ENCODE measurements around the gene EME2.

The EME2 gene

GRCh38 chr16:1760911-1761310 lies 11.7 kb upstream of the EME2 start:
- WGBS, 2 donors (ENCODE audit: extremely low coverage in 2 of 2, insufficient read length in 2 of 2, insufficient replicate concordance in 1 of 2), result no CpG with 5 or more reads among the region's 15 CpGs
- no peak overlapping the region for H3K18ac ChIP-seq (ENCODE audit: low read length)
- H3K23ac ChIP-seq (ENCODE audit: low read depth, low read length, poor library complexity), result no peak overlapping the region
- DNase-seq (ENCODE audit: low spot score), result no peak
- no peak overlapping the region for H2AK5ac ChIP-seq (ENCODE audit: low read depth, low read length)
- no peak overlapping the region for H3K9ac ChIP-seq (ENCODE audit: low read depth, low read length, poor library complexity)
- H3K4me2 ChIP-seq (ENCODE audit: insufficient read depth, low read length, poor library complexity, severe bottlenecking), result no peak overlapping the region
- H3K27ac ChIP-seq (replicated peaks; ENCODE audit: low read length), result no peak overlapping the region
- H2BK15ac ChIP-seq (ENCODE audit: low read length), result no peak overlapping the region
- H4K8ac ChIP-seq (ENCODE audit: low read depth, low read length), result no peak overlapping the region
- no peak overlapping the region for H2BK12ac ChIP-seq (ENCODE audit: low read length)
- no peak overlapping the region for H2AFZ ChIP-seq (ENCODE audit: low read length)
- H3K9me3 ChIP-seq (replicated peaks in 1 of 2; ENCODE audit: control insufficient read depth in 2 of 2, insufficient read depth in 1 of 2, low read depth in 1 of 2, low read length in 2 of 2), result no peaks in the 10 kb centered on the region
- no peaks in the 10 kb centered on the region for H3K79me1 ChIP-seq (ENCODE audit: low read depth, low read length)
- H3K27me3 ChIP-seq (ENCODE audit: control insufficient read depth in 3 of 3, insufficient read depth in 3 of 3, low read depth in 1 of 3, low read length in 3 of 3), result no peaks in the 10 kb centered on the region
- no peak overlapping the region for H3K14ac ChIP-seq (ENCODE audit: low read length)
- H3K4me3 ChIP-seq (ENCODE audit: low read length in 2 of 2), result no peak overlapping the region
- H3K4ac ChIP-seq (ENCODE audit: low read length), result no peak overlapping the region
- peaks cover 31 to 72% of the 10 kb centered on the region in 2 donors for H3K36me3 ChIP-seq (replicated peaks in 1 of 2; ENCODE audit: control insufficient read depth in 2 of 2, insufficient read depth in 2 of 2, low read length in 2 of 2)
- H3K4me1 ChIP-seq (ENCODE audit: control insufficient read depth in 2 of 2, insufficient read depth in 1 of 2, low read depth in 1 of 2, low read length in 2 of 2), result peaks cover 0 to 11% of the 10 kb centered on the region in 2 donors
- H2BK120ac ChIP-seq (ENCODE audit: low read depth, low read length), result no peak overlapping the region
- H4K91ac ChIP-seq (ENCODE audit: low read depth, low read length, poor library complexity), result no peak overlapping the region
- no peak overlapping the region for H2BK5ac ChIP-seq (ENCODE audit: low read length)

- Histone ChIP-seq H4K91ac (ENCODE audit: low read depth, low read length, poor library complexity) (no peak overlapping the region), H3K9ac (ENCODE audit: low read depth, low read length, poor library complexity) (peak overlapping the region; percentile 0), H3K4ac (ENCODE audit: low read length) (no peak overlapping the region), H2AK5ac (ENCODE audit: low read depth, low read length) (no peak overlapping the region), H3K79me1 (ENCODE audit: low read depth, low read length) (no peaks in the 10 kb centered on the region), H3K27ac (replicated peaks; ENCODE audit: low read length) (no peak overlapping the region), H4K8ac (ENCODE audit: low read depth, low read length) (no peak overlapping the region), H3K9me3 (replicated peaks in 1 of 2; ENCODE audit: control insufficient read depth in 2 of 2, insufficient read depth in 1 of 2, low read depth in 1 of 2, low read length in 2 of 2) (no peaks in the 10 kb centered on the region), H3K4me3 (ENCODE audit: low read length in 2 of 2) (no peak overlapping the region), H3K27me3 (ENCODE audit: control insufficient read depth in 3 of 3, insufficient read depth in 3 of 3, low read depth in 1 of 3, low read length in 3 of 3) (no peaks in the 10 kb centered on the region), H3K14ac (ENCODE audit: low read length) (no peak overlapping the region), H3K36me3 (replicated peaks in 1 of 2; ENCODE audit: control insufficient read depth in 2 of 2, insufficient read depth in 2 of 2, low read length in 2 of 2) (peaks cover 32 to 74% of the 10 kb centered on the region in 2 donors), H2AFZ (ENCODE audit: low read length) (no peak overlapping the region), H2BK5ac (ENCODE audit: low read length) (no peak overlapping the region), H2BK12ac (ENCODE audit: low read length) (no peak overlapping the region), H2BK15ac (ENCODE audit: low read length) (no peak overlapping the region), H3K4me2 (ENCODE audit: insufficient read depth, low read length, poor library complexity, severe bottlenecking) (no peak overlapping the region), H3K4me1 (ENCODE audit: control insufficient read depth in 2 of 2, insufficient read depth in 1 of 2, low read depth in 1 of 2, low read length in 2 of 2) (peaks cover 0 to 11% of the 10 kb centered on the region in 2 donors), H2BK120ac (ENCODE audit: low read depth, low read length) (no peak overlapping the region), H3K23ac (ENCODE audit: low read depth, low read length, poor library complexity) (no peak overlapping the region), H3K18ac (ENCODE audit: low read length) (no peak overlapping the region)
- no CpG with 5 or more reads among the region's 15 CpGs for WGBS, 2 donors (ENCODE audit: extremely low coverage in 2 of 2, insufficient read length in 2 of 2, insufficient replicate concordance in 1 of 2)
- DNase-seq (ENCODE audit: low spot score), result no peak
These were observed 10.9 kb upstream of the EME2 start for GRCh38 chr16:1761751-1762150.

DNA sequence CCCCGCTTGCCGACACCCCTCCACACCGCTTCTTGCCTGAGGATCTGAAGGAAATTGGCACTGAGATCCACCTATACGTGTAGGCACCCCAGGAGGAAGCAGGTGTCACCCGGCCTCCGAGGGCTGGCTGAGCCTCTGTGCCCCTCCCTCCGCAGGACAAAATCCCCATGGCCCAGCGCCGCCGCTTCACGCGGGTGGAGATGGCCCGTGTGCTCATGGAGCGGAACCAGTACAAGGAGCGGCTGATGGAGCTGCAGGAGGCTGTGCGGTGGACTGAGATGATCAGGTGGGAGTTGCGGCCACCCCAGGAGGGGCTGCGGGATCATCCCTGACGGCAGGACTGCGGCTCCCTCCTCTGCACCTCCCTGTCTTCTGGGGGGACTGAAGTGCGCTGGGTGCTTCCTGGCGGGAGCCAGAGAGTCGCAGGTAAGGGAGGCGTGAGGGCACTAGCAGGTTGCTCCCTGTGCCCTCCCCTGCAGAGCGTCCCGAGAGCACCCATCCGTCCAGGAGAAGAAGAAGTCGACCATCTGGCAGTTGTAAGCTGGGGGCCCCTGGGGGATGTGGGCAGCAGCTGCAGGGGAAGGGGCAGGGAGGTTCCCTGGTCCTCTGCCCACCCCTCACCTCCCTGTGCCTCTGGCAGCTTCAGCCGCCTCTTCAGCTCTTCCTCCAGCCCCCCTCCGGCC lies 10.3 kb upstream of the EME2 start:
- Histone ChIP-seq H2BK120ac (ENCODE audit: low read depth, low read length) (no peak overlapping the region), H3K27me3 (ENCODE audit: control insufficient read depth in 3 of 3, insufficient read depth in 3 of 3, low read depth in 1 of 3, low read length in 3 of 3) (no peaks in the 10 kb centered on the region), H2AFZ (ENCODE audit: low read length) (no peak overlapping the region), H4K91ac (ENCODE audit: low read depth, low read length, poor library complexity) (no peak overlapping the region), H2BK5ac (ENCODE audit: low read length) (no peak overlapping the region), H3K23ac (ENCODE audit: low read depth, low read length, poor library complexity) (peak overlapping the region; percentile 65), H2AK5ac (ENCODE audit: low read depth, low read length) (no peak overlapping the region), H4K8ac (ENCODE audit: low read depth, low read length) (no peak overlapping the region), H3K14ac (ENCODE audit: low read length) (no peak overlapping the region), H3K9me3 (replicated peaks in 1 of 2; ENCODE audit: control insufficient read depth in 2 of 2, insufficient read depth in 1 of 2, low read depth in 1 of 2, low read length in 2 of 2) (no peaks in the 10 kb centered on the region), H3K4ac (ENCODE audit: low read length) (no peak overlapping the region), H3K4me2 (ENCODE audit: insufficient read depth, low read length, poor library complexity, severe bottlenecking) (no peak overlapping the region), H3K4me1 (ENCODE audit: control insufficient read depth in 2 of 2, insufficient read depth in 1 of 2, low read depth in 1 of 2, low read length in 2 of 2) (peaks cover 0 to 11% of the 10 kb centered on the region in 2 donors), H2BK15ac (ENCODE audit: low read length) (no peak overlapping the region), H3K4me3 (ENCODE audit: low read length in 2 of 2) (no peak overlapping the region), H3K9ac (ENCODE audit: low read depth, low read length, poor library complexity) (peak overlapping the region; percentile 0), H3K79me1 (ENCODE audit: low read depth, low read length) (no peaks in the 10 kb centered on the region), H2BK12ac (ENCODE audit: low read length) (no peak overlapping the region), H3K18ac (ENCODE audit: low read length) (no peak overlapping the region), H3K36me3 (replicated peaks in 1 of 2; ENCODE audit: control insufficient read depth in 2 of 2, insufficient read depth in 2 of 2, low read length in 2 of 2) (peaks cover 33 to 77% of the 10 kb centered on the region in 2 donors), H3K27ac (replicated peaks; ENCODE audit: low read length) (no peak overlapping the region)
- no peak for DNase-seq (ENCODE audit: low spot score)
- no CpG with 5 or more reads among the region's 30 CpGs for WGBS, 2 donors (ENCODE audit: extremely low coverage in 2 of 2, insufficient read length in 2 of 2, insufficient replicate concordance in 1 of 2)

DNA sequence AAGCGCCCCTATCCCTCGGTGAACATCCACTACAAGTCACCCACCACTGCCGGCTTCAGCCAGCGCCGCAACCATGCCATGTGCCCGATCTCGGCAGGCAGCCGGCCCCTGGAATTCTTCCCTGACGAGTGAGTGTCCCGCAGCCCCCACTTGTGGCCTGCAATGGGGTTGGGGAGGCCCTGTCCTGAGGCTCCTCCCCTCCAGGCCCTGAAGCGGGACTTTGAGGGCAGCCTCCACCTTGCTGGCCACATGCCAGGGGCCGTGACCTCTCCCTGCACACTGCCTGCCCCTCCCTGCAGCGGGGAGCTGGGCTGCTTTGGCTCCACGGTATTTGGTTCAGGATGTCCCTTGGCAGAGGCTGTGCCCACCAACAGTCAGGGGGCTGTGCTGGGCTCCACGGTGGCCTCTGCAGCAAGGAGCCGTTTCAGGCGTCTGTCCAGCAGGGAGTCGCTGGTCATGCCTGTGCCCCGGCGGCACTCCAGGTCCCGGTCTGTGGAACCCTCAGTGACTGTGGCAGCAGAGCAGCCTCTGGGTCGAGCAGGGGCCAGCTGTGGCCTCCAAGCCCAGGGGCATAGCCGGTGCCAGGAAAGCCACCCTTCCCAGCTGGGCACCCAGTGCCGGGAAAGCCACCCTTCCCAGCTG lies 9.6 kb upstream of the EME2 start:
- DNase-seq (ENCODE audit: low spot score), result no peak
- Histone ChIP-seq H2AK5ac (ENCODE audit: low read depth, low read length) (peak overlapping the region; percentile 56), H2BK5ac (ENCODE audit: low read length) (no peak overlapping the region), H3K4me2 (ENCODE audit: insufficient read depth, low read length, poor library complexity, severe bottlenecking) (no peak overlapping the region), H3K79me1 (ENCODE audit: low read depth, low read length) (peaks cover 2% of the 10 kb centered on the region), H3K27ac (replicated peaks; ENCODE audit: low read length) (no peak overlapping the region), H3K4ac (ENCODE audit: low read length) (no peak overlapping the region), H3K4me3 (ENCODE audit: low read length in 2 of 2) (no peak overlapping the region), H3K9ac (ENCODE audit: low read depth, low read length, poor library complexity) (peak overlapping the region; percentile 60), H4K91ac (ENCODE audit: low read depth, low read length, poor library complexity) (no peak overlapping the region), H2BK15ac (ENCODE audit: low read length) (no peak overlapping the region), H3K9me3 (replicated peaks in 1 of 2; ENCODE audit: control insufficient read depth in 2 of 2, insufficient read depth in 1 of 2, low read depth in 1 of 2, low read length in 2 of 2) (no peaks in the 10 kb centered on the region), H2BK12ac (ENCODE audit: low read length) (no peak overlapping the region), H3K36me3 (replicated peaks in 1 of 2; ENCODE audit: control insufficient read depth in 2 of 2, insufficient read depth in 2 of 2, low read length in 2 of 2) (peaks cover 38 to 77% of the 10 kb centered on the region in 2 donors), H3K27me3 (ENCODE audit: control insufficient read depth in 3 of 3, insufficient read depth in 3 of 3, low read depth in 1 of 3, low read length in 3 of 3) (no peaks in the 10 kb centered on the region), H4K8ac (ENCODE audit: low read depth, low read length) (no peak overlapping the region), H2AFZ (ENCODE audit: low read length) (no peak overlapping the region), H3K23ac (ENCODE audit: low read depth, low read length, poor library complexity) (peak overlapping the region; percentile 91), H3K14ac (ENCODE audit: low read length) (peak overlapping the region; percentile 38), H2BK120ac (ENCODE audit: low read depth, low read length) (no peak overlapping the region), H3K4me1 (ENCODE audit: control insufficient read depth in 2 of 2, insufficient read depth in 1 of 2, low read depth in 1 of 2, low read length in 2 of 2) (peaks cover 0 to 11% of the 10 kb centered on the region in 2 donors), H3K18ac (ENCODE audit: low read length) (peak overlapping the region; percentile 28)
- WGBS, 2 donors (ENCODE audit: extremely low coverage in 2 of 2, insufficient read length in 2 of 2, insufficient replicate concordance in 1 of 2), result no CpG with 5 or more reads among the region's 24 CpGs

Measured in neuronal stem cell (in vitro differentiated cells).